Activated B cell treated with CpG ODN at 0.5 μM for 24 hours (primary cell): ENCODE data around the gene TFRC. TPM values are rescaled to one million over a fixed set of nuclear protein-coding genes. Genes with fewer than 3 reads are reported as not detected.
"Not testable (repeated sequence)": the region's sequence is repeated elsewhere in the genome, so short reads cannot be mapped to it uniquely, and the experiment has no call there.

Source experiments
- ATAC-seq: fragments of 200-7000 bp; cut with Tn5 transposase; one replicate; pipeline ENCODE4 v1.10.0; 2021; ENCODE audit warnings: low read depth, mild to moderate bottlenecking, moderate library complexity
- CTCF ChIA-PET: fragments of 350-600 bp; sonication (Branson Sonifier 250); formaldehyde crosslinking; loops from one replicate; lab custom pipeline; 2021; ENCODE audit warnings: antibody characterized with exemption; lab: Charles Lee
- POLR2A ChIA-PET: fragments of 350-600 bp; sonication (Branson Sonifier 250); formaldehyde crosslinking; loops from one replicate; lab custom pipeline; 2021; ENCODE audit warnings: antibody characterized with exemption; lab: Charles Lee
- DNase-seq: peaks from one replicate; pipeline ENCODE4 v3.0.0; 2022
- H3K27ac Mint-ChIP-seq: one replicate; pipeline ENCODE4 v1.8.0; 2020; ENCODE audit warnings: mixed read lengths
- H3K27me3 Mint-ChIP-seq: one replicate; pipeline ENCODE4 v1.8.0; 2021; ENCODE audit warnings: mixed read lengths
- H3K36me3 Mint-ChIP-seq: one replicate; pipeline ENCODE4 v1.8.0; 2021; ENCODE audit warnings: low read depth, mixed read lengths
- H3K4me1 Mint-ChIP-seq: one replicate; pipeline ENCODE4 v1.8.0; 2021; ENCODE audit warnings: mixed read lengths
- H3K4me3 Mint-ChIP-seq: one replicate; pipeline ENCODE4 v1.8.0; 2020; ENCODE audit warnings: mild to moderate bottlenecking, mixed read lengths
- H3K9me3 Mint-ChIP-seq: one replicate; pipeline ENCODE4 v1.8.0; 2020; ENCODE audit warnings: mixed read lengths
- CTCF ChIP-seq: fragments of 200-600 bp; IDR thresholded peaks from one replicate; pipeline ENCODE4 v1.8.0; 2022; ENCODE audit warnings: antibody characterized with exemption, mild to moderate bottlenecking
- intact Hi-C: fragments of 100-400 bp; cut with micrococcal nuclease; formaldehyde crosslinking; loops from one replicate; pipeline ENCODE4 v1.15.1; 2024
- total RNA-seq: library from RNA; stranded (reverse); gene quantifications from 2 replicates; pipeline ENCODE4 v1.2.3, GENCODE V29; 2022

TFRC gene
- total RNA-seq, 1 donor from 2014 or later = 290 TPM

- DNase-seq = peak; percentile 39
- Mint-ChIP-seq H3K27me3 (no peaks in the 10 kb centered on the region), H3K4me3 (no peak overlapping the region), H3K9me3 (no peaks in the 10 kb centered on the region), H3K27ac (no peak overlapping the region), H3K4me1 (peaks cover 31% of the 10 kb centered on the region), H3K36me3 (peaks cover 77% of the 10 kb centered on the region)
- TF ChIP-seq CTCF = no peak
- POLR2A ChIA-PET = interaction anchor here (0.6 to 5.2 kb wide), 8 partner anchors 8 to 123 kb away, joined by 5 to 50 read pairs (median 12); partner anchors contain the start of gene TFRC
- CTCF ChIA-PET = interaction anchor here (0.6 to 6.8 kb wide), 37 partner anchors 9 to 997 kb away, joined by 3 to 172 read pairs (median 3); no protein-coding TSS in a partner anchor
- peak; percentile 97 for ATAC-seq
- intact Hi-C loops = loop anchor here (1.0 kb wide), 4 partner anchors 9 to 123 kb away; partner anchors contain the start of gene TFRC
These were observed 8.6 kb downstream of the TFRC start for GRCh38 chr3:196073255-196073753.

- intact Hi-C loops = no loop called here
- CTCF ChIA-PET = interaction anchor here (0.8 to 6.8 kb wide), 16 partner anchors 9 to 898 kb away, joined by 3 to 172 read pairs (median 10); no protein-coding TSS in a partner anchor
- Mint-ChIP-seq H3K4me1 (peaks cover 22% of the 10 kb centered on the region), H3K36me3 (peaks cover 78% of the 10 kb centered on the region), H3K9me3 (no peaks in the 10 kb centered on the region), H3K27ac (no peak overlapping the region), H3K4me3 (no peak overlapping the region), H3K27me3 (no peaks in the 10 kb centered on the region)
- DNase-seq (no peak), ATAC-seq (no peak)
- no peak for TF ChIP-seq CTCF
- POLR2A ChIA-PET = interaction anchor here (0.6 to 5.2 kb wide), 11 partner anchors 9 to 287 kb away, joined by 3 to 50 read pairs (median 11); partner anchors contain the start of gene TFRC
These were observed 9.6 kb downstream of the TFRC start for GRCh38 chr3:196072313-196072712.

GRCh38 chr3:196068812-196069211 is 13.1 kb downstream of the TFRC start:
- ATAC-seq, H3K27me3 Mint-ChIP-seq, intact Hi-C loops, H3K27ac Mint-ChIP-seq, H3K4me3 Mint-ChIP-seq, DNase-seq, H3K9me3 Mint-ChIP-seq: not testable (repeated sequence)
- Mint-ChIP-seq H3K4me1 (peaks cover 14% of the 10 kb centered on the region), H3K36me3 (peaks cover 88% of the 10 kb centered on the region)
- CTCF ChIA-PET = interaction anchor here (6.8 kb wide), 1 partner anchor 129 kb away, joined by 172 read pairs; no protein-coding TSS in a partner anchor
- POLR2A ChIA-PET = interaction anchor here (0.6 to 1.9 kb wide), 2 partner anchors 9 to 132 kb away, joined by 4 read pairs; no protein-coding TSS in a partner anchor

GRCh38 chr3:196067439-196067838 is 14.5 kb downstream of the TFRC start:
- Mint-ChIP-seq H3K9me3 (no peaks in the 10 kb centered on the region), H3K4me1 (peaks cover 10% of the 10 kb centered on the region), H3K4me3 (no peak overlapping the region), H3K27ac (no peak overlapping the region), H3K36me3 (peaks cover 89% of the 10 kb centered on the region), H3K27me3 (no peaks in the 10 kb centered on the region)
- ChIA-PET POLR2A (interaction anchor here (0.6 kb wide), 1 partner anchor 12 kb away, joined by 3 read pairs; no protein-coding TSS in a partner anchor), CTCF (no interaction called here)
- intact Hi-C loops = no loop called here
- ATAC-seq = no peak
- no peak for DNase-seq
- TF ChIP-seq CTCF = no peak

GRCh38 chr3:196063971-196064370 is 17.9 kb downstream of the TFRC start:
- H3K27me3 Mint-ChIP-seq = no peaks in the 10 kb centered on the region
- DNase-seq (no peak), ATAC-seq (no peak)
- no peaks in the 10 kb centered on the region for H3K9me3 Mint-ChIP-seq
- H3K4me1 Mint-ChIP-seq = no peaks in the 10 kb centered on the region
- peaks cover 88% of the 10 kb centered on the region for H3K36me3 Mint-ChIP-seq
- ChIA-PET POLR2A (interaction anchor here (0.7 to 1.4 kb wide), 2 partner anchors 10 to 131 kb away, joined by 3 to 5 read pairs; no protein-coding TSS in a partner anchor), CTCF (interaction anchor here (0.9 to 3.4 kb wide), 2 partner anchors 9 to 133 kb away, joined by 3 to 18 read pairs; no protein-coding TSS in a partner anchor)
- intact Hi-C loops = no loop called here
- no peak overlapping the region for H3K4me3 Mint-ChIP-seq
- H3K27ac Mint-ChIP-seq = no peak overlapping the region
- no peak for TF ChIP-seq CTCF
